Measurements from ENCODE around the gene MAP3K9.
A peak's percentile ranks its signal among the peaks of the same experiment; 100 is the strongest.
"Not testable (repeated sequence)": the region's sequence is repeated elsewhere in the genome, so short reads cannot be mapped to it uniquely, and the experiment has no call there.

MAP3K9 gene

DNA sequence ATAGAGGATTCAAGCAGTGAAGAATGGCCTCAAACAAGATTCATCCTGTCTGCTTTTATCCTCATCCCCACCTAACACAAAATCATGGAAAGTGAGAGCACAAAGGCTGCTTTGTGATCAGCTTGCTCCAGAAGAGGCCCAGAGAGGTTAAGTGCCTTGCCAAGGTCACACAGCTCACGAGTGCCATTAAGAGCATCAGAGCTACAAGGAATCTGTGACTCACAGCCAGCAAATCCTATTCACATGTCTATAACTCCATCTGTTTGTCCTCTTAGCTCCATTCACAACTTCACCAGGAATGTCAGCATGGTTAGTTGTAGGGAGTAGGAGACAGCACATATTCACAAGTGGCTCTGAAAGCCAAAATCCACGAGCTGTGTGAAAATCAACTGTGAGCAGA lies 87.8 kb downstream of the MAP3K9 start:
- DNase-seq = no peak

DNA sequence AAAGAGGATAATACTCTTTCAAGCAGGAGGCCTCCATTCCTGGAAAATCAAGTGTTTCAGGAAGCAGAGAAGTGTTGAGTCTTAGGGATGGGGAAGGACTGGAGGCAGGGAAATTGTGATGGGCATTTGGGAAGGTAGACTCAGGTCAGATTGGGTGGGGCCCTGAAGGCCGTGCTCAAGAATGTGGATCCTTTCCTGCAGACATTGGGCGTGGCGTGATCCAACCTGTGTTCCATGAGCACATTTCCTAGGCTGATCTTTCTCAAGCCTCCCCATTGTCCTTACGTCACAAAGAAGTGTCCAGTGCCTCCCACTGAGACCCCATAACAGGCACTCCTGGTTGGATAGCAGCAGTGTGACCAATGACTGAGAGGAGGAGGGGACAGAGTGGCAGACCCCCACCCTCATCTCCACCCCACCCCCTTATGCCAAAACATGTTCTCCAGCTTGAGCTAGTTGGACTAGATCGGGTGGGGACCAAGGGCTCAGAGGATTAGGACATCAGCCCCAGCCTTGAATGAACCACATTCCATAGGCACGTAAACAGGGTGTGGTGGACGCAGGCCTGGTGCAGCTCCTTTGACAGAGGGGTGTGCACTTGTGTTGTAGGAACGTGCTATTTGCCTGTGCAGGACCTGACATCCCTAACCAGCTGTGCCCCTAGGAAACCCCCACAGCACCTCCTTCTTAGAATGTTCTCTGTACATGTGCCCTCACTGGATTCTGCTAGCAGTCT lies 90.8 kb downstream of the MAP3K9 start:
- no peak for DNase-seq

DNA sequence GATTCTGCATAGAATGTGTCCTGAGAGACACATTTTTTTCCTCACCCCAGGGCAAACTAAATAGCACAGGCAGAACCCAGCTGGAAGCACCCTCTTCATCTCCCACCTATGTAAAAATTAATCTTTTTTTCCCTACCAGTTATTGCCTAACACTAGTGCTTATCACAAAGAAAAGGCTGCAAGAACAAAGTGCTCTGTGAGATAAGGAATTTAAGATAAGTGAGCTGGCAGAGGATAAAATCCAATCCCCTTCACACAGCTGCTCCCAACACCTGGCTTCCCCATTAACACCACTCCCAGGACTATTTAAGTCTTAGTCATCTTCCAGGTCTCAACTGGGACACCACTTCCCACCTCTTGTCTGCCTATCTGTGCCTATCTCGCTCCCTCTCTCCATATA lies 92.4 kb downstream of the MAP3K9 start:
- DNase-seq = no peak

DNA sequence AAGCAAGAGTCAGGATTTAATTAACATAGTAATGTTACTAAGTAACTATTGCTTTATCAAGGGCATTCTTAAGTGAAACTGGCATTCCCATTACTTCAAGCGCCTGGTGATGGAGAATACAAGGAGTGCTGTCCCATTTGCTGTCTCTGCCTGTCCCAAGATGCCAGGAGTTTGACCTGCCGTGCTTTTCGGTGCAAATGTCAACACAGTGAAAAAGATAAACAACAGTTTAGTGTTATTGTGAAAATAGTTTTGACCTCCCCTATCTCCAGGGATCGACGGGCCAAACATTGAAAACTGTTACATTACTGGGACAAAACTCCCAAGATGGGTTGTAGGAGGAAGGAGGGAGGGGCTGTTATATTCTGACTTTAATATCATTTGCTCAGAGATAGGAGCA lies 92.8 kb downstream of the MAP3K9 start:
- DNase-seq = no peak

DNA sequence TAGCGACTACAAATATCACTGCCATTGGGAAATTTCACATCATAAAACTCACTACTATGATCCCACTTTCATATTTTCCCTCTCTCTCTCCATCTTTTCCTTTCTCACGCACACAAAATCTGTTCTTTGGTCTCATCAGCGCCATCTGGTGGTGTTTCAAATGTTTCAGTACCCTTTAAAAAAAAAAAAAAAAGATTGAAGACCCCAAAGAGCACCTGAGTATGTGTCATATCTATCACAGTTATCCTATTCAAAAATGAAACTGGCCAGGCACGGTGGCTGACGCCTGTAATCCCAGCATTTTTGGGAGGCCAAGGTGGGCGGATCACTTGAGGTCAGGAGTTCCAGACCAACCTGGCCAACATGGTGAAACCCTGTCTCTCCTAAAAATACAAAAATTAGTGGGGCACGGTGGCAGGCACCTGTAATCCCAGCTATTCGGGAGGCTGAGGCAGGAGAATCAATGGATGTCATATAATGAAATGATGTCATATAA lies 95.2 kb downstream of the MAP3K9 start:
- peak; percentile 50 for DNase-seq

DNA sequence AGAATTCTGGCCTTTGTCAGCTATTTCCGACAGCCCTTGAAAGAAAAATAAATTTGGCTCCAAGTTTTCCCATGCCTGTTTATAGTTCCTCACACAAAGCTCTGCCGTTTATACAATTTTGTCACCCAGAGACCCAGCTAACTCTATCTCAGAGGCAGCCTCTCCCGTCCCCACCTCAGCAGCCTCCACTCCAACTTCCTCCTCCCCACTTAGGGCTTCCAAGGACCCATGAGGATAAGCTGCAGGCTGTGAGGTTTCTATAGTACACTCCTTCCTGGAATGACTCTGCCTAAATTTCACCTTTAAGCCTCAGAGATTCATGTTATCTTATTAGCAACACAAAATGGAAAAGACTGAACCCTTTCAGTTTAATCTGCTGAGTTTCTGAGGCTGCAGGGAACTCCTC lies 95.8 kb downstream of the MAP3K9 start:
- no peak for DNase-seq

DNA sequence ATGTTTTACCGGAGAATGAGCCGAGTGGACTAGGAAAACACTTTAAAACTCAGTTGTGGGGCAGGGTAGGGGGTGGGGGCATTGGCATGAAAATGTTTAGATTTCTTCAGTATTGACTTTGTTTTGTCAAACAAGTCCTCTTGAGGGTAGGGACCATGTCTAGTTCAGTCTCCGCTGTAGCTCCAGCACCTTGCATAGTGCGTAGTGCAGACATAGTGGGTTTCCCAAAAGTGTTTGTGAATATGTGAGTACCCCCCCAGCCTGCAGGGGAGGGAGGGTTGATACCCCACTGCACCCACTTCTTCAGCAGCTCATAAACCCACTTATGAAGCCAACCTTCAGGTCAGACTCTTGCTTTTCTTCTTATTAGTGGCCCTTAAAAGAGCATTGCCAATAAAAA lies 96.2 kb downstream of the MAP3K9 start:
- DNase-seq = no peak

DNA sequence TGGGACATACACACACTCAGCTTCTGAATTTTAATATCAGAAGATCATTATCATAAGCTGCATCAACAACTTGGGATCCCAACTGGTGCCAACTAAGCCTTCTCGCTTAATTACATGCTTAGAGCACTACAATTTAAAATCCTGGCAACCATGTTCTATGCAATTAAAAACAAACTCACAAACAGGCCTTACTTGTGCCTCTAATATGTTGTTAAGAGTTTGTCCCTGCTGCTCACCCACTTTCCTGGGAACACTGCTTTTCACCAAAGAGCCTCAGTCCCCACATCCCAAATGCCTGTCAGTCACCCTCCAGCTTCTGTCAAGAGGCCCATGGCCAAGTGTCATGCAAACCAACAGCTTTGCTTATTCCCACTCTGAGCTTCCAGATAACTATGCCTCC lies 97.9 kb downstream of the MAP3K9 start:
- peak; percentile 12 for DNase-seq

DNA sequence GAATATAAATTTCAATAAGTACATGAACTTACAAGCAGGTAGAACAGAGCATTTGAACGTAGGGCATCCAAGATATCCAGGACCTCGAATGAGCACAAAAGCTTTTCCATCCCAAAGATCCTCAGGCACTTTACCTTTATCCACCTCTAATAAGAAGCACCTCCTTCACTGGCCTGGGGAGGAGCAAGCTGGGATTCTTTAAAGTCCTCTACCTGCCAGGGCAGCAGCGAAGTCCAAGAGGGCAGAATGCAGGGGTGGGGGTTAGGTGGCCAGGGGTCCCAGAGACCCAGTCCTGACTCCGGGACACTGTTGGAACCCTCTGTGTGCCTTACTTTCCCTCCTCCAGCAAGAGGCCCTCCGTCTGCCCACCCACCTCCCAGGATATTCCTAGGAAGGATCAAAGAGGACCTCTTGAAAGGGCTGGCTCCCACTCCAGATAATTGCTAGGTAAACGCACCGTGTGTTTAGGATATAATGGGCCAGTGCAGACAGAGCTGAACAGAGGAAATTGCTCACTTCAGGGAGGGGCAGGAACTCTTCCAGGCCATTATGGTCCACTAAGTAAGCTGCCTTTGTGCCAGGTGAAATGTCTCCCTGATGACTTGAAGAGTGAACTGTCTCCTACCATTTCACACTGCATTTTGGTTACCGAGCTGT lies 99.5 kb downstream of the MAP3K9 start:
- DNase-seq = peak; percentile 86

DNA sequence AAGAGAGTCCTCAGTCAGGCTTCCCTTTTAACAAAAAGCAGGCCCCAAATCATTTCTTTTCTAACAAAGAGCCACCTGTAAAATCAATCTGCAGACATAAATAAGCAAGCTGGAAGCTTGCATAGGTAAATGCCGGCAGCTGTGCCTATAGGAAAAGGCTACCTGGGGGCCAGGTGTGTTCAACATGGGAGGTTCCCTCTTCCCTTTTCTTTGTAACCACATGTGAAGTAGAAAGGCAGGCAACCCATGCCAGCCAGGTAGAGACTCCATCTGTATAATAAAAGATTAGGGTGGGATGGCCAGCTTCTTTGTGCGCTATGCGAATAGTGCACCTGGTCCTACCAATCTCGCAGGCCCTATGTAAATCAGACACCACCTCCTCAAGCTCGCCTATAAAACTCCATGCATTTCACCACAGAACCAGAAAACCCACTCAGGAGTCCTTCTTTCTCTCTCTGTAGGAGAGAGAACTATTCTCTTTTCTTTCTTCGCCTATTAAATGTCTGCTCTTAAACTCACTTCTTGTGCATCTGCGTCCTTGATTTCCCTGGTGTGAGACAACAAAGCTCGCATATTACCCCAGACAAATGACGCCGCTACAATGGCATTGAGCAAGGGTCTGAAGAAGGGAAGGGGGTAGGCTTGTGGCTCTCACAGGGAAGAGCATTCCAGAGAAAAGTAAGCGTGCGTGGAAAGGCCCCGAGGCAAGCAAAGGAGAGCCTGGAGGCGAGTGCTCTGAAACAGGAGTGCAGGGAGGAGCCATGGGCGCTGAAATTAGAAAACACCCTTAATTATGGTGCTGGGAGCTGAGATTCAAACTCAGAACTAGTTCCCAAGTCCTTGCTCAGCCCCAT lies 100.4 kb downstream of the MAP3K9 start:
- DNase-seq = peak; percentile 36

DNA sequence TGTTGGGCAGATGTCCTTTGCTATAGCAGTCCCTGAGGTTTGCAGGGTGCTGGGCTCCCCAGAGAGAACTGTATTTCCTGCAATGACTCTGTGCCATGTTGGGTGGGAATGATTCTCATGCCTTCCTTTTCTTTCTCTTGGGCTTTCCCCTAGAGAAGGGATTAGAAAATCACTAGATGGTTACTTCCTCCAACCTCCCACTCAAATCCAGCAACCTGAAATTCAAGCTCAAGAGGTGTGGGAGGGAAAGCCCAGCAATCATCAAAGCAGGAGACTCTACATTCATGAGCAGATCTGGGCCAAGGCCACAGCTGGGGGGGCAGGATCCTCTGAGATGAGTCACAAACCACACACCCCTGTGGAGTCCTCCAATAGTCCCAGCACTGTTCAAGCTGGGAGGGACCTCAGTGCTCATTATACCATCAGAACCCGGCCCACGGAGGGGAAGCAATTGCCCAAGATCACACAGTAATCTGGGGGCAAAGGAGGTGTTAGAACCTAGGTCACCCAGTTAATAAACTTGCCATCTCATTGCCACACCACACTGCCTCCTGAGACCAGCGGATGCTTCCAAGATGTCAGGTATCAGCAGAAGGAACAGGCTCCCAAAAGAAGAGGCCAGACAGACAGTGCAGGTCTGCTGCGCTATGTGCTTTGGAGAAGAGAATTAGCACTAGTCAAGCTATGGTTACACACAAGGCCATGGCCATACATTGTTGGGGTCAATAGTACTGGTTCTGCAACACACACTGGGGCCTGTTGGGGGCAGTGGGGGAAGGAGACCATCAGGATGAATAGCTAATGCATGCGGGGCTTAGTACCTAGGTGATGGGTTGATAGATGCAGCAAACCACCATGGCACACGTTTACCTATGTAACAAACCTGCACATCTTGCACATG lies 101.9 kb downstream of the MAP3K9 start:
- no peak for DNase-seq

DNA sequence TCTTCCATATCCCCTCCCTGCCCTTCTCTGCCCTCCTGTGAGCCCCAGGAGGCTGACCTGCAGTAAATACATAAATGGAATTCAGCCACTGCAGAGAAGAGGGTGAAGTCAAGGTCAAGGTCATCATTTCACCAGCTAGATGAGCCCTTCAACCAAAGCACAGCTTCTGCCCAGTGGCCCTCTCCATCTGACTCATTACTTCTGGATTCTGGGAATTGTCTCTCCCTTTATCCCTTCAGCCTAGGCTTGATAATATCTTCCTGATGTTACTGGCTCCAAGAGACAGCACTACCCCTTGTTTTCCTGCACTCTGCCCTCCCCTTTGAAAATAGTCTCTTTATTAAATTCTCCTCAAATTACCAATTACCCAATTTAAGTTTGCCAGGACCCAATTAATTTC lies 103.1 kb downstream of the MAP3K9 start:
- no peak for DNase-seq

DNA sequence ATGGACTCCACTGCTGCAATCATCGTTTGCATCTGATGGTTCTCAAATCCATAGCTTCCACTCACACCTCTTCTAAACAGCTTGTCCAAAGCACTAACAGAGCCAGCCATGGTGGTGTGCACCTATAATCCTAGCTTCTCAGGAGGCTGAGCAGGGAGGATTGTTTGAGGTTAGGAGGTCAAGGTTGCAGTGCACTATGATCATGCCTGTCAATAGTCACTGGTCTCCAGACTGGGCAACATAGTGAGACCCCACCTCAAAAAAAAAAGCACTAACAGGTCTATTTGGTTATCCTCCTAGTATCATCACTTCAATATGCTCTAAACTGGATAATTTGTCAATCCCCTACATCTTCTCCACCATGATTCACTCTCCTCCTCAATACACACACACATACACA lies 104.4 kb downstream of the MAP3K9 start:
- DNase-seq = no peak

DNA sequence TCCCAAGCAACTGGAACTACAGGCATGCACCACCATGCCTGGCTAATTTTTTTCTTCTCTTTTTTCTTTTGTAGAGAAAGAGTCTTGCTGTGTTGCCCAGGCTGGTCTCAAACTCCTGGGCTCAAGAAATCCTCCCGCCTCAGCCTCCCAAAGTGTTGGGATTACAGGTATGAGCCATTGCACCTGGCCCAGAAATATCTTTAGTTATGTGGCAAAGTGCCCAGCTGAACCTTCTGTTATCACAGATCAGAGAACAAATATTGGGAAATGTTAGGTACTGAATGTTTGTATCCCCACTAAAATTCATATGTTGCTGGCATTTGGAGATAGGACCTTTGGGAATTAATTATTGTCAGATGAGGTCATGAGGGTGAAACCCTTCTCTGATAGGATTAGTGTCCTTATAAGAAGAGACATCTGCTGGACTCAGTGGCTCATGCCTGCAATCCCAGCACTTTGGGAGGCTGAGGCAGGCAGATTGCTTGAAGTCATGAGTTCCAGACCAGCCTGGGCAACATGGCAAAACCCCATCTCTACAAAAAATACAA lies 105.6 kb downstream of the MAP3K9 start:
- DNase-seq = not testable (repeated sequence)

DNA sequence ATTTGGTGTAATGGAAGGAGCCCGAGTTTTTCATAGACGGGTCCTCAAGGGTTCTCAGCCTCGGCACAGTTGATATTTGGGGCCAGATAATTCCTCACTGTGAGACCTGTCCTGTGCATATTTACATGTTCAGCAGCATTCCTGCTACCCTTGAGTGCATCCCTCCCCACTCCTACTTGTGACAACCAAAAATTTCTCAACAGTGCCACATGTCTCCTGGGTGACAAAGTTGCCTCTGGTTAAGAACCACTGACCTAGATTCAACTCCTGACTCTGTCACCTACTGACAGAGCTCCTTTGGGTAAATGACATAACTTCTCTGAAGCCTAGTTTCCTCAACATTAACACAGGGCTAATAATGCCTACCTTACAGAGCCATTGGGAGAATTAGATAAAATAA lies 107.2 kb downstream of the MAP3K9 start:
- no peak for DNase-seq

DNA sequence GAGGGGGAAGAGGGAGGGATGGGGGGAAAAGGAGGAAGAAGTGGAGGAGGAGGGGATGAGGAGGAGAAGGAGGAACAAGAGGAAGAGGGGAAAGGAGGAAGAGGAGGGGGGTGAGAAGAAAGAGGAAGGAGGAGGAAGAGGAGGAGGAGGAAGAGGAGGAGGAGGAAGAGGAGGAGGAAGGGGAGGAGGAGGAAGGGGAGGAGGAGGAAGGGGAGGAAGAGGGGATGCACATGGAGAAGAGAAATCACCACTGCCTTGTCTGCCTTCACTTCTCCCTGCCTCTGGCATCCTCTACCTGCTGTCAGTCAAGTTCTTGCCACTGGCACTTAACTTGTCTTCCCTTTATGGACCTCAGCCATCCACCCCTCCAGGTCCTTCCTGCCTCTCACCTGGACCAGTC lies 107.7 kb downstream of the MAP3K9 start:
- DNase-seq = no peak

DNA sequence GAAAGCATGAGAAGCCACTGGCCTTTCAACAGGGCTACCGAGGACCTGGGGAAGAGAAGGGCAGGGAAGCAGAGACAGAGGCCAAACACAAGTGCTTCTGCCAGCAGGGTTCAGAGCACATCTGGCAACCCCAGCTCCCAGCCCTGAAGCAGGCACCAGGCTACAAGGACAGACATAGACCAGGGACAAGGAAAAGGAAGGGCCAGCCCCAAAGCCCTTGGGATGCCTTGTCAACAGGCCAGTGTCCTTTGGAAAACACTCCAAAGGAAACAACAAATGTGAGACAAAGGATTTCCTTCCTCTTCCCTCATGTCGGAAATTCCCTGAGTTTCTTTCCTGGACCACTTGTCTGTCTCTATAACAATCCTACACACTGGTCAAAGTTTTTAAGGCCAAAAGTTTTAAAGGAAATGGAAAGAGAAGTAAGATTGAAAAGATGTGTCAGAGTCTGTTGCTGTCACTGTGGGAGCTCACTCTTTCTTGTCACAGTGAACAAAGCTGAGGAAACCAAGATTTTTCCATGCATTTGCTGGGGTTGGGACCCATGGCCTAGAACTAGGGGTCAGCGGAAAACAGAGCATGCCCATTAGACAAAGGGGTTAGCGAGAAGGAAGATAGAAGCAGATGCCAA lies 108.2 kb downstream of the MAP3K9 start:
- DNase-seq = no peak

DNA sequence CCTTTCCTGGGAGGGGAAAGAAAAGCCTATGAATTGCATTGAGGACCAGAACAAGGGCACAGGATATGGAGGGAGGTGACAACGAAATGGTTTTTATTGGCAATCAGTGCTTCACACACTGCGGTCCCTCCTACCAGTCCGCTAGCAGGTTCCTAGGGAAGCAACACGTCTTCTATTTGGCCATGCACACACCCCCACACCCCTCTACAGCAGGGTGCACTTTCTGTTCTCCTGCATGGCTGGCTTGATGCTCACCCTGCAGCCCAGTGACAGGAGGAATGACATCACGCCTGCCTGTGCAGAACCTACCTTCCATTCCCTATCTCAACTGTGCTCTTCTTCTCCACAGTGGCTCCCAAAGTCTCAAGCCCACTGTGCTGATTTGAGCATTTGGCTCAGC lies 109.7 kb downstream of the MAP3K9 start:
- no peak for DNase-seq

DNA sequence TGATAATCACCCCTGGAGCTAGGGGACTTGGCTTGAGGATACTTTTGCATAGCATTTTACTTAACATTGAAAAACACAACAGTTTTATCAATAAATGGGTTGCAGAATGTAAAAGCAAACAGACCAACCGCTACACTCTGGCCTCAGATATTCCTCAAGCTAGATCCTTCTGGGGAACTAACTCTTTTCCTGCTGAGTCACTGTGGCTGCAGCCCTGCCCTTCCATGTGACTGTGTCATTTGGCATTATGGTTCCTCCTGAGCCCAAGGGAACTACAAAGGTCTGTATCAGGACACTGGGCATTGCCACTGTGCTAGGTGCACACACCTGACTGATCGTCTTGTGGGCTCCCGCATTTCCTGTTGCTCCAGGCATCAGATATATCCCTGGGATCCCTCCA lies 111.0 kb downstream of the MAP3K9 start:
- no peak for DNase-seq

DNA sequence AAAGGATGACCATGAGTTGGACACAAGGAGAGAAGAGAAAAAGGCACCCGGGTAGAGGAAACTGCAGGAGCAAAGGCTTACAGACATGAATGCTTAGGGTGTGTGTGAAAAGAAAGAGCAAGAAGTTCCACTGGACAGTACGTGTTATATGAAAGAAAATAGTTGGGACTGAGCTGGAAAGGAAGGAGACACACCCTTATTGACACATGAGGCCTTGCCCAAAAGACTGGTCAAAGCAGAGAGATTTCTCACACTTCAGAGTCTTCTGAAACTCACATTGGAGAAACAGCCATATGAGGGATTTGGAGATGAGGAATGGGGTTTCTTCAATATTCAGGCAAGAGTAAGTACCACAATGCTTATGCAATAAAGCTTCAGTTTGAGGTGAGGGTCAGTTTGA lies 111.6 kb downstream of the MAP3K9 start:
- no peak for DNase-seq

DNA sequence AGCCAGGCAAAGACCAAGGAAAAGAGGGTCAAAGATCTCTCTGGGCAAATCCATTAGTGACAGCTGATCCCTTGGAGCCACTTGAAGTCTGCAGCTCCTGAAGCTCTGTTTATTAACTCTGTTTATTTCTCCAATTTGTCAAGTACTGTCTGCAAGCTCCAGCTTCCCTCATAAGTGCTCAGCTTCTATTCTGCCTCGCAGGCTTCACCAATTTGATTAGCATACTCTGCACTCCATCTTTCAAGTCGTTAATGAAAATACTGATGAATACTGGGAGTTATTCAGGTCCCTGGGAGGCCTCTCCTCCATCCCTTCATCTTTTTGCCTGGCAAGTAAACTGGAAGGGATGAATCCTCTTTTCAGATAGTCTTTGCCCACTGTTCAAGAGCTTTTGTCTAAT lies 113.3 kb downstream of the MAP3K9 start:
- no peak for DNase-seq

DNA sequence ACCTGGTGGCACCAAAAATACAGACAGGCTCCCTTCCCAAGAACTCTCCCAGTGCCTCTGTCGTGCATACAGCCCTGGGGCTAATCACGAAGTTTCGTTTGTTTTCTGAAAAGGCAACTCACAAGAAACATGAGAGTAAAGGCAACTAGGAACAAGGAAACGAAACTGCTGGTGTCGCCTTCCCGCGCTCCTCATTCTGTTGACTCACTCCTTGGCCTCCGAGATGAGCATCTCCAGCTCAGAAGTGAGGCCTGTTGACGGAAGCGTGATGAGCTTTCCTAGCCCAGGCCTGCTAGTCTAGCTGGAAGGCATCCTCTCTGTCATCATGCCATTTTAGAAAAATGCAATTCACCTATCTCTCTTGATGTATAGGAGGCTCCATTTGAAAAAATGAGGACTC lies 117.1 kb downstream of the MAP3K9 start:
- DNase-seq = no peak

All from COR-L47 (cell line).